ENCODE data around the gene PTPRN2.

PTPRN2 gene

GRCh38 chr7:157612664-157613561 is 974.7 kb downstream of the PTPRN2 start:
- peak; percentile 18 to 47 (median 36) for DNase-seq

- no peak for DNase-seq
Measured at GRCh38 chr7:157612009-157612663, 975.5 kb downstream of the PTPRN2 start.

GRCh38 chr7:157611341-157611740 is 976.3 kb downstream of the PTPRN2 start:
- DNase-seq = no peak

- DNase-seq = no peak
Measured at GRCh38 chr7:157610671-157611295, 976.8 kb downstream of the PTPRN2 start.

- no peak for DNase-seq
Measured at GRCh38 chr7:157609932-157610640, 977.5 kb downstream of the PTPRN2 start.

- no peak for DNase-seq
Measured at GRCh38 chr7:157609516-157609915, 978.1 kb downstream of the PTPRN2 start.

GRCh38 chr7:157607218-157607617 is 980.4 kb downstream of the PTPRN2 start:
- no peak for DNase-seq

- no peak for DNase-seq
Measured at GRCh38 chr7:157606140-157606539, 981.5 kb downstream of the PTPRN2 start.

GRCh38 chr7:157605638-157606037 is 982.0 kb downstream of the PTPRN2 start:
- DNase-seq = no peak

GRCh38 chr7:157604661-157605381 is 982.8 kb downstream of the PTPRN2 start:
- DNase-seq = no peak

GRCh38 chr7:157603716-157604115 is 983.9 kb downstream of the PTPRN2 start:
- DNase-seq = no peak

- DNase-seq = no peak
Measured at GRCh38 chr7:157603005-157603404, 984.6 kb downstream of the PTPRN2 start.

- no peak for DNase-seq
Measured at GRCh38 chr7:157602581-157602980, 985.0 kb downstream of the PTPRN2 start.

GRCh38 chr7:157602156-157602555 is 985.5 kb downstream of the PTPRN2 start:
- no peak for DNase-seq

- DNase-seq = no peak
Measured at GRCh38 chr7:157601530-157601929, 986.1 kb downstream of the PTPRN2 start.

- no peak for DNase-seq
Measured at GRCh38 chr7:157599491-157599890, 988.1 kb downstream of the PTPRN2 start.

- no peak for DNase-seq
Measured at GRCh38 chr7:157597562-157597961, 990.1 kb downstream of the PTPRN2 start.

GRCh38 chr7:157596881-157597280 is 990.7 kb downstream of the PTPRN2 start:
- DNase-seq = no peak

GRCh38 chr7:157596471-157596870 is 991.2 kb downstream of the PTPRN2 start:
- no peak for DNase-seq

- DNase-seq = no peak
Measured at GRCh38 chr7:157596026-157596425, 991.6 kb downstream of the PTPRN2 start.

- no peak for DNase-seq
Measured at GRCh38 chr7:157595086-157595855, 992.4 kb downstream of the PTPRN2 start.

- no peak for DNase-seq
Measured at GRCh38 chr7:157594306-157594705, 993.3 kb downstream of the PTPRN2 start.

All from activated CD4-positive, CD25-positive, alpha-beta regulatory T cell (primary cell).